BJ (cell line): ENCODE data around the gene LHX3. TPM values are rescaled to one million over a fixed set of nuclear protein-coding genes. Genes with fewer than 3 reads are reported as not detected.
"Not testable (repeated sequence)": the region's sequence is repeated elsewhere in the genome, so short reads cannot be mapped to it uniquely, and the experiment has no call there.

ENCODE experiments used
- CTCF ChIA-PET: fragments of 350-600 bp; formaldehyde crosslinking; extraction: SDS; loops from one replicate; lab custom pipeline; 2021; ENCODE audit warnings: antibody characterized with exemption, inconsistent platforms; lab: Yijun Ruan, JAX
- POLR2A ChIA-PET: fragments of 300-600 bp; sonication (Branson Sonifier 250); formaldehyde crosslinking; extraction: SDS; loops from one replicate; lab custom pipeline; 2021; ENCODE audit warnings: antibody characterized with exemption; lab: Charles Lee
- DNase-seq: peaks from one replicate; pipeline ENCODE4 v3.0.0-alpha.2; 2011; ENCODE audit warnings: low read depth
- H3K27me3 ChIP-seq: 2 replicates; pipeline ENCODE4 v1.6.0; 2011; ENCODE audit warnings: low read length; ENCODE audit not compliant: control insufficient read depth, insufficient read depth
- H3K36me3 ChIP-seq: 2 replicates; pipeline ENCODE4 v1.5.1; 2011; ENCODE audit warnings: low read length; ENCODE audit not compliant: control insufficient read depth, insufficient read depth
- H3K4me3 ChIP-seq: 2 replicates; pipeline ENCODE4 v1.5.1; 2011; ENCODE audit warnings: low read depth, mild to moderate bottlenecking, control low read depth, low read length
- CTCF ChIP-seq: IDR thresholded peaks from 2 replicates; pipeline ENCODE4 v1.5.1; 2011; ENCODE audit warnings: low read depth, mild to moderate bottlenecking, control low read depth, inconsistent platforms, low read length, moderate library complexity; ENCODE audit not compliant: insufficient read depth
- polyA plus RNA-seq: library from polyadenylated mRNA; depleted of rRNA; stranded (reverse); fragments of >200 nt; gene quantifications from 2 replicates; pipeline ENCODE4 v1.2.3, GENCODE V29; 2011

Gene LHX3
- polyA plus RNA-seq, 1 experiment: not detected

- no peak for TF ChIP-seq CTCF
- no peaks in the 10 kb centered on the region for H3K36me3 ChIP-seq
- no peak for DNase-seq
- ChIA-PET POLR2A (no interaction called here), CTCF (interaction anchor here (0.7 kb wide), 1 partner anchor 10 kb away, joined by 3 read pairs; no protein-coding TSS in a partner anchor)
- no peak overlapping the region for H3K4me3 ChIP-seq
- H3K27me3 ChIP-seq: peaks cover 17% of the 10 kb centered on the region
Measured at GRCh38 chr9:136153381-136154065, 51.4 kb downstream of the LHX3 start.

GRCh38 chr9:136152931-136153330 is 52.0 kb downstream of the LHX3 start:
- POLR2A ChIA-PET: no interaction called here
- Histone ChIP-seq H3K4me3 (no peak overlapping the region), H3K27me3 (peaks cover 15% of the 10 kb centered on the region), H3K36me3 (no peaks in the 10 kb centered on the region)
- TF ChIP-seq CTCF: no peak
- DNase-seq: no peak
- CTCF ChIA-PET: interaction anchor here (0.7 kb wide), 1 partner anchor 9 kb away, joined by 3 read pairs; no protein-coding TSS in a partner anchor

GRCh38 chr9:136152543-136152866 is 52.4 kb downstream of the LHX3 start:
- ChIA-PET CTCF (no interaction called here), POLR2A (no interaction called here)

GRCh38 chr9:136151848-136152542 is 52.9 kb downstream of the LHX3 start:
- TF ChIP-seq CTCF: no peak
- no peak for DNase-seq
- peaks cover 13% of the 10 kb centered on the region for H3K27me3 ChIP-seq
- ChIA-PET CTCF (no interaction called here), POLR2A (no interaction called here)
- no peak overlapping the region for H3K4me3 ChIP-seq
- no peaks in the 10 kb centered on the region for H3K36me3 ChIP-seq

More at GRCh38 chr9:136152543-136152866, 52.4 kb downstream of the LHX3 start:
- Histone ChIP-seq H3K27me3 (peaks cover 12% of the 10 kb centered on the region), H3K4me3 (no peak overlapping the region), H3K36me3 (no peaks in the 10 kb centered on the region)
- TF ChIP-seq CTCF: no peak
- no peak for DNase-seq

- H3K36me3 ChIP-seq: no peaks in the 10 kb centered on the region
- ChIA-PET CTCF (no interaction called here), POLR2A (no interaction called here)
- no peak for TF ChIP-seq CTCF
- peaks cover 12% of the 10 kb centered on the region for H3K27me3 ChIP-seq
- DNase-seq: no peak
- no peak overlapping the region for H3K4me3 ChIP-seq
Measured at GRCh38 chr9:136151214-136151804, 53.6 kb downstream of the LHX3 start.

GRCh38 chr9:136150664-136151213 is 54.2 kb downstream of the LHX3 start:
- CTCF ChIA-PET, H3K4me3 ChIP-seq, H3K36me3 ChIP-seq, POLR2A ChIA-PET, DNase-seq: not testable (repeated sequence)
- peaks cover 11% of the 10 kb centered on the region for H3K27me3 ChIP-seq
